Mucosa of descending colon (tissue), 3 donors: ENCODE measurements around the gene CACNA2D3. TPM values are rescaled to one million over a fixed set of nuclear protein-coding genes. Genes with fewer than 3 reads are reported as not detected.

ENCODE experiments used
- ATAC-seq: fragments of 200-7000 bp; cut with Tn5 transposase; one replicate; pipeline ENCODE4 v1.9.1; 2020; ENCODE audit warnings: mild to moderate bottlenecking, moderate library complexity
- DNase-seq, 3 donors: peaks; one replicate each; pipeline ENCODE4 v3.0.0-alpha.2; 2020
- H3K36me3 ChIP-seq: fragments of 200-600 bp; one replicate; pipeline ENCODE4 v1.8.0; 2021; ENCODE audit warnings: low read depth, mild to moderate bottlenecking
- H3K4me1 ChIP-seq: fragments of 200-600 bp; one replicate; pipeline ENCODE4 v1.8.0; 2021; ENCODE audit warnings: low read depth, mild to moderate bottlenecking
- H3K4me3 ChIP-seq: fragments of 200-600 bp; one replicate; pipeline ENCODE4 v1.8.0; 2021; ENCODE audit warnings: mild to moderate bottlenecking
- H3K9me3 ChIP-seq: fragments of 200-600 bp; one replicate; pipeline ENCODE4 v1.8.0; 2021; ENCODE audit warnings: mild to moderate bottlenecking
- intact Hi-C, 2 donors: fragments of 100-400 bp; cut with DNase I in 1 of 2; cut with micrococcal nuclease in 1 of 2; formaldehyde crosslinking; loops; one replicate each; pipeline versions ENCODE4 v1.11.0 to v1.11.1; 2022; cut with DNase I, micrococcal nuclease
- total RNA-seq, 3 donors: library from RNA; stranded (reverse); fragmentation: NEBNext Ultra II Directional in 2 of 3; extraction: Animal tissue kit (Norgen Biotek cat#: 25700) in 2 of 3; gene quantifications; one replicate each; pipeline versions ENCODE4 v1.2.1 to v1.2.4, GENCODE V29; 2021 to 2023
- TF ChIP-seq, protein P1 (sequence below): fragments of 200-600 bp; IDR thresholded peaks from one replicate; pipeline ENCODE4 v1.8.0; 2022; ENCODE audit warnings: antibody characterized with exemption, mild to moderate bottlenecking
- donor health status: DM: no; HTN: no; CAD: no; lungs with moderate emphysema.
- donor health status: DM: no; HTN: no; CAD: no.
- donor health status: DM: no; HTN: yes; CAD: no.

CACNA2D3 gene
- total RNA-seq, 3 donors from 2014 or later, result 0.34 to 3.5 (median 0.55) TPM

DNA sequence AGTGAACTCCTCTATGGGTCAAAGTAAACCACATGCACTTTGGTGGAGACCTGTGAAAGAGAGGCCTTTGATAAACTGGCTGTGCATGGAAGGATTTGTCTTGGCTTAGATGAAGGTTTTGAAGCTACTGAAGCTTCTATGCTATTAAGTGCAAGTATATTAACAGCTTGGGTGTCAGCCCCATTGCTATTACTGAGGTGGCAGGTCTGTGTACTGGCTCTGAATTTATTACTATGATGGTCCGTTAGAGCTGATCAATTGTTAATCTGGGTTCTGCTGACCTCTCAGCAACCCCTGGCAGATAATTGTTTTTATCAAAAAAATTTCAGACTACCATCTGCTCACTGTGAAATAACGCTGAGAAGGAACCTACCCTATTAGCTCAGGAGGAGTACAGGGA is 268.2 kb downstream of the CACNA2D3 start:
- TF ChIP-seq, protein P1, sequence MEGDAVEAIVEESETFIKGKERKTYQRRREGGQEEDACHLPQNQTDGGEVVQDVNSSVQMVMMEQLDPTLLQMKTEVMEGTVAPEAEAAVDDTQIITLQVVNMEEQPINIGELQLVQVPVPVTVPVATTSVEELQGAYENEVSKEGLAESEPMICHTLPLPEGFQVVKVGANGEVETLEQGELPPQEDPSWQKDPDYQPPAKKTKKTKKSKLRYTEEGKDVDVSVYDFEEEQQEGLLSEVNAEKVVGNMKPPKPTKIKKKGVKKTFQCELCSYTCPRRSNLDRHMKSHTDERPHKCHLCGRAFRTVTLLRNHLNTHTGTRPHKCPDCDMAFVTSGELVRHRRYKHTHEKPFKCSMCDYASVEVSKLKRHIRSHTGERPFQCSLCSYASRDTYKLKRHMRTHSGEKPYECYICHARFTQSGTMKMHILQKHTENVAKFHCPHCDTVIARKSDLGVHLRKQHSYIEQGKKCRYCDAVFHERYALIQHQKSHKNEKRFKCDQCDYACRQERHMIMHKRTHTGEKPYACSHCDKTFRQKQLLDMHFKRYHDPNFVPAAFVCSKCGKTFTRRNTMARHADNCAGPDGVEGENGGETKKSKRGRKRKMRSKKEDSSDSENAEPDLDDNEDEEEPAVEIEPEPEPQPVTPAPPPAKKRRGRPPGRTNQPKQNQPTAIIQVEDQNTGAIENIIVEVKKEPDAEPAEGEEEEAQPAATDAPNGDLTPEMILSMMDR, result no peak
- DNase-seq (no peak), ATAC-seq (no peak)
- no peaks in the 10 kb centered on the region for H3K36me3 ChIP-seq
- H3K4me1 ChIP-seq, result no peaks in the 10 kb centered on the region
- intact Hi-C loops, result no loop called here
- no peak overlapping the region for H3K4me3 ChIP-seq
- H3K9me3 ChIP-seq, result no peaks in the 10 kb centered on the region

DNA sequence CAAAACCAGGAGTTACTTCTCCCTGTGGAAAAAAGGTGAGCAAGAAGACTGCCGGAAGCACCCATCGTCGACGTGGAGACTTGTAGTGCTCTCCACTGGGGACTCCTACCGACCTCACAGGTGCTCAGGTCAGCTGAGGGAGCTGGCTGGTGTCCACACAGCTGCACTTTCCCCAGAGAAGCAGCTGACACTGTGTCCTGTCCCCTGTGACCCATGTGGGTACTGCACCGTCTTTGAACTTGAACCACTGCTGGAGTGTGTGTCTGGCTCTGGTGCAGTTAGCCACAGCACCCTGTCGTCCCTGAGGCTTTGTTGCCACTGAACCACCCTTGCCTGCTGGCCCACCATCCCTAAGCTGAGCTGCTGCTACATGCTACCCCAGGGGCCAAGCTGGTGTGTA is 270.8 kb downstream of the CACNA2D3 start:
- Histone ChIP-seq H3K36me3 (no peaks in the 10 kb centered on the region), H3K9me3 (no peaks in the 10 kb centered on the region), H3K4me3 (no peak overlapping the region), H3K4me1 (no peaks in the 10 kb centered on the region)
- TF ChIP-seq, protein P1, result no peak
- intact Hi-C loops, result no loop called here
- ATAC-seq (no peak), DNase-seq (no peak)

DNA sequence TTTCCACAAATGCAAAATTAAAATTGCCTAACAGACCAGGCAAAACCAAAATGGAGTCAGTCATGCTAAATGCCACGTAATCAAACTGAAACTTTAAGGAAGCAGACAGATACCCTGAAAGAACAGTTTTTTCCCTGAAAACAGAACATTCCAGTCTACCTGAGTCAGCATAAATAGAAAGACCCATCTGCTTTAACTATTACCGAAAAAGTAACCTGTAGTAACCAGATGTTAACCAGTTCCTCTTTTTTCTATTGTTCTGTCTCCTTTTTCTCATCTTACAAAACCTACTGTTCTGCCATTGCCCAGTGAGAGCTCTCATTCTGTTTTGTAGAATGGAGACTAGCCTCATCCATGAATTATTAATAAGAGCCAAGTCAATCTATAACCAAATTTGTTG is 286.0 kb downstream of the CACNA2D3 start:
- Histone ChIP-seq H3K4me1 (no peaks in the 10 kb centered on the region), H3K9me3 (no peaks in the 10 kb centered on the region), H3K36me3 (no peaks in the 10 kb centered on the region), H3K4me3 (no peak overlapping the region)
- intact Hi-C loops, result no loop called here
- TF ChIP-seq, protein P1, result no peak
- ATAC-seq (no peak), DNase-seq (no peak)

DNA sequence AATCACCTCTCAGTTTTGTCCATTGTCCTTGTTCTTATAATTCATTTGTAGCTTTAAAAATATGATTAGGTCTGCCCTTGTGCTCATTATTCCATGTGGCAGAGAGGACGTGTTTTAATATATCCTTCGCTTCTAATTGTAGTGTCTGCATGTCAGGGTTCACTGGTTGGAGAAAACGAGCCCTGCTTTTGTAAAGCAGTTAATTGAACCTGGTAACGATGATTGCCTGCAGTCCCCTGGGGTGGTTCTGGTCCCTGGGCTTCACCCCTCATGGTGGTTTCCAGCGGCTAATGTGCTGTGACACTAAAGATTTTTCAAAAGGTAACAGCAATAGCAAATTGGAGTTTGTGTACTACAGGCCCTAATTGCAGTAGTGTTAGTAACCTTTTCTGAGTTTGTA is 299.6 kb downstream of the CACNA2D3 start:
- ATAC-seq (no peak), DNase-seq (no peak)
- Histone ChIP-seq H3K4me1 (no peaks in the 10 kb centered on the region), H3K4me3 (no peak overlapping the region), H3K9me3 (no peaks in the 10 kb centered on the region), H3K36me3 (no peaks in the 10 kb centered on the region)
- intact Hi-C loops, result no loop called here
- TF ChIP-seq, protein P1, result no peak

DNA sequence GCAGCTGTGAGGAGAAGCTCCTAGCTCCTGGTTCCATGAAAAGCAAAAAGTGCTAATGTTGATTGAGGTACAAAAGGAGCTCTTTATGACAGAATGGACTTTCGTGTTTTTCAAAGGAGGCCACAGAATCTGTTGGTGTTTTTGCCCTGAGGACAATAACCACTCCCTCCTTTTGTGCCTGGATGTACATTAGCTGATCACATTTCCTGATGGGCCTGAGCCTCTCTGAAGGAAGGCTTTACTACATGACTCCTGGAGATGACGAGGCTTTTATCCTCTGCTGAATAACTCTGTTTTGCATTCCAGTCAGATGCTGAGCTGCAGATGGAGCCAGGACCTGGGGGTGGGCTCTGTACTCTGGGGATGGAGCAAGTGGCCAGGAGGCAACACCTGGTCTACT is 301.9 kb downstream of the CACNA2D3 start:
- H3K9me3 ChIP-seq, result no peaks in the 10 kb centered on the region
- DNase-seq (no peak), ATAC-seq (no peak)
- TF ChIP-seq, protein P1, result no peak
- intact Hi-C loops, result no loop called here
- H3K36me3 ChIP-seq, result no peaks in the 10 kb centered on the region
- H3K4me1 ChIP-seq, result no peaks in the 10 kb centered on the region
- no peak overlapping the region for H3K4me3 ChIP-seq

DNA sequence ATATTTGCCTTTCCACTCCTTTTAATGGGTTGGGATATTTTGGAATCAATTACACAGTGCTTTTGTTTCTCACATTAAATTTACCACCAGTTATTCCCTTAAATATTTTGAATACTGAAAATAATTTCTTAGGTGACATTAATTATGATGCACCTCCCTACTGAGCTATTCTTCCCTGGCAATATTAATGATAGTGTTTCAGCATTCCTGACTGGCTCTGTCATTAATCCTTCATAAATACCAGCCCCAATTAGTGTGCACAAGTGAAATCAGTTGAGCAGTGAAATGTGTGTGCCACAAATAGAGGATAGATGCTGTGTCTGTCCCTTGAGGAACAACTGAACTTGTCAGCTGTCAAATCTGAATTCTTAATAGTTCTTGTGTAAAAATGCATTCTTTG is 304.0 kb downstream of the CACNA2D3 start:
- ATAC-seq (no peak), DNase-seq (no peak)
- no peaks in the 10 kb centered on the region for H3K9me3 ChIP-seq
- no peak overlapping the region for H3K4me3 ChIP-seq
- no peaks in the 10 kb centered on the region for H3K36me3 ChIP-seq
- TF ChIP-seq, protein P1, result no peak
- intact Hi-C loops, result no loop called here
- no peaks in the 10 kb centered on the region for H3K4me1 ChIP-seq
